Upper lobe of left lung (tissue), 4 donors: ENCODE measurements around the gene CRNKL1.

Source experiments
- CTCF ChIP-seq, 6 experiments: fragments of 450-650 bp in 4 of 6; fragments of 200-600 bp in 2 of 6; sonication (generic) in 2 of 6; IDR thresholded peaks; one replicate each; pipeline ENCODE4 v1.5.1; 2016 to 2019; ENCODE audit warnings: antibody characterized with exemption in 6 of 6
- EP300 ChIP-seq, 4 donors: sonication (generic); formaldehyde crosslinking; IDR thresholded peaks; one replicate each; pipeline ENCODE4 v1.5.1; 2017; ENCODE audit warnings: antibody characterized with exemption in 4 of 4, control low read depth in 2 of 4

DNA sequence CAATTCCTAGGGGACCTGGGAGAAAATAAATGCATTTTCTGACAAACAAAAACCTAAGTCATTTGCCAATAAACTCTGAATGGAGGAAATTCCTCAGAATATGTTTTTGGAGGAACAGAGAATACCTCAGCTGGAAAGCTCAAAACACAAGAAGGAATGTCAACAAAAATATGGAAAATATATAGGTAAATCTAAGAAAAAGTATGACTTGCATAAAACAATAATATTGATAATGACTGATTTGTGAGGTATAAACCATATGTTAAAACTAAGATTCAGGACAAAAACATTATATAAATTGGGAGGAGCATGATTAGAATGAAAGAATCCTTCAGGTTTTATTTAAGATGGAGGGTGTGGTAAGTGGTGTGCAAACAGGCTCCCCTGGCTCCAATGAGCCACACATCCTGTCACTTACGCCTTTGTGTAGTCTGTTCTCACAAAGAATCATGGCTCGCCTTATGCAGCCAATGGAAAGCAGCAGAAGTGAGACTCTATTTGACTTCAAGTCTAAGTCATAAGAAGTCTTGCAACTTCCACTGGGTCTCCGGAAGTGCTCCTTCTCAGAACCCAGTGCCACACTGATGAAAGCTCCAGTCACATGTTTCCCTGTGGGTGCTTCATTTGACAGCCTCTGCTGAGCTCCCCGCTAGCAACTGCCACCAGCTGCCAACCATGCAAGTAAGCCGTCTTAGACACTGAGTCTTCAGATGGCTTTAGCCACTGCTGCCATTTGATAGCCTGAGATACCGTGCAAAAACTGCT is 8.2 kb upstream of the CRNKL1 start:
- TF ChIP-seq CTCF (IDR thresholded peaks at IDR 0.05) (no peak), EP300 (IDR thresholded peaks at IDR 0.05) (no peak)
